CD1c-positive myeloid dendritic cell (primary cell): ENCODE results near the gene C2CD3.

Experiments
- DNase-seq: peaks from one replicate; pipeline ENCODE4 v3.0.0-alpha.2; 2016; ENCODE audit errors: extremely low spot score

The C2CD3 gene

GRCh38 chr11:73980001-73980961 is 190.5 kb downstream of the C2CD3 start:
- peak; percentile 82 for DNase-seq

- no peak for DNase-seq
Measured at GRCh38 chr11:73978576-73979086, 192.2 kb downstream of the C2CD3 start.

- DNase-seq: no peak
Measured at GRCh38 chr11:73977856-73978519, 192.8 kb downstream of the C2CD3 start.

- no peak for DNase-seq
Measured at GRCh38 chr11:73976451-73977151, 194.2 kb downstream of the C2CD3 start.

- no peak for DNase-seq
Measured at GRCh38 chr11:73975479-73975757, 195.4 kb downstream of the C2CD3 start.

GRCh38 chr11:73974604-73975478 is 196.0 kb downstream of the C2CD3 start:
- DNase-seq: no peak

- DNase-seq: no peak
Measured at GRCh38 chr11:73972620-73973449, 198.0 kb downstream of the C2CD3 start.

- no peak for DNase-seq
Measured at GRCh38 chr11:73972187-73972586, 198.6 kb downstream of the C2CD3 start.

GRCh38 chr11:73971175-73971719 is 199.6 kb downstream of the C2CD3 start:
- DNase-seq: no peak

GRCh38 chr11:73969991-73970800 is 200.6 kb downstream of the C2CD3 start:
- no peak for DNase-seq

- DNase-seq: no peak
Measured at GRCh38 chr11:73969091-73969490, 201.7 kb downstream of the C2CD3 start.

GRCh38 chr11:73968356-73968966 is 202.3 kb downstream of the C2CD3 start:
- no peak for DNase-seq

GRCh38 chr11:73965764-73966121 is 205.1 kb downstream of the C2CD3 start:
- DNase-seq: no peak

GRCh38 chr11:73965076-73965763 is 205.6 kb downstream of the C2CD3 start:
- DNase-seq: no peak

- no peak for DNase-seq
Measured at GRCh38 chr11:73963861-73964260, 206.9 kb downstream of the C2CD3 start.
